HepG2 (cell line): Measurements from ENCODE around the gene PTCD1. TPM values are rescaled to one million over a fixed set of nuclear protein-coding genes. Genes with fewer than 3 reads are reported as not detected.
A peak's percentile ranks its signal among the peaks of the same experiment; 100 is the strongest.

Source experiments
- AKAP8 ChIP-seq: sonication (generic); formaldehyde crosslinking; IDR thresholded peaks from 2 replicates; pipeline ENCODE4 v1.5.1; 2020; ENCODE audit warnings: mild to moderate bottlenecking, missing genetic modification reagents
- LCORL ChIP-seq, 2 experiments: fragments of 450-650 bp in 1 of 2; sonication (generic) in 1 of 2; formaldehyde crosslinking in 1 of 2; IDR thresholded peaks; 2 replicates each; pipeline versions ENCODE4 v1.5.0 to v1.6.1; 2017 to 2020; ENCODE audit warnings: antibody characterized with exemption in 1 of 2, missing genetic modification reagents in 1 of 2
- MED1 ChIP-seq: sonication (generic); formaldehyde crosslinking; IDR thresholded peaks from 2 replicates; pipeline ENCODE4 v1.4.0; 2020; ENCODE audit warnings: missing genetic modification reagents
- PAX8 ChIP-seq: sonication (generic); formaldehyde crosslinking; IDR thresholded peaks from 2 replicates; pipeline ENCODE4 v1.8.0; 2022; ENCODE audit warnings: mild to moderate bottlenecking, missing genetic modification reagents, borderline replicate concordance
- RORA ChIP-seq: sonication (generic); formaldehyde crosslinking; IDR thresholded peaks from 2 replicates; pipeline ENCODE4 v1.5.0; 2020; ENCODE audit warnings: mild to moderate bottlenecking, missing genetic modification reagents, moderate library complexity
- YEATS4 ChIP-seq: sonication (generic); formaldehyde crosslinking; IDR thresholded peaks from 2 replicates; pipeline ENCODE4 v1.4.0; 2020; ENCODE audit warnings: missing genetic modification reagents, borderline replicate concordance
- ZNF335 ChIP-seq: sonication (generic); formaldehyde crosslinking; IDR thresholded peaks from 2 replicates; pipeline ENCODE4 v1.4.0; 2020; ENCODE audit warnings: missing genetic modification reagents
- ZNF350 ChIP-seq: sonication (generic); formaldehyde crosslinking; IDR thresholded peaks from 2 replicates; pipeline ENCODE4 v1.4.0; 2020; ENCODE audit warnings: mild to moderate bottlenecking, low read depth, missing genetic modification reagents, borderline replicate concordance
- ZNF850 ChIP-seq: sonication (generic); formaldehyde crosslinking; conservative IDR thresholded peaks from 2 replicates; pipeline ENCODE4 v1.9.0; 2021; ENCODE audit warnings: mild to moderate bottlenecking, missing genetic modification reagents
- polyA plus RNA-seq, 8 experiments: library from polyadenylated mRNA; depleted of rRNA in 3 of 8; stranded (reverse) in 7 of 8; unstranded in 1 of 8; fragments of >200 nt; fragmentation: Illumina TruSeq in 4 of 8; extraction: Trizol in 4 of 8; gene quantifications; 2 replicates each; pipeline versions ENCODE4 v1.2.1 to v1.2.3, GENCODE V29; 2011 to 2016; ENCODE audit warnings: low read depth in 4 of 8, missing spikeins in 1 of 8, mixed read lengths in 1 of 8; ENCODE audit not compliant: insufficient read depth in 1 of 8
- total RNA-seq, 5 experiments: library from RNA; depleted of rRNA; stranded (reverse); fragments of >200 nt; fragmentation: Illumina TruSeq; extraction: Trizol; gene quantifications; 2 replicates each; pipeline ENCODE4 v1.2.3, GENCODE V29; 2016; ENCODE audit warnings: low read depth in 1 of 5
- TF ChIP-seq, protein P1 (sequence below): sonication (generic); formaldehyde crosslinking; IDR thresholded peaks from 2 replicates; pipeline ENCODE4 v1.4.0; 2020; ENCODE audit warnings: low read depth, mild to moderate bottlenecking, missing genetic modification reagents
- TF ChIP-seq, protein P2 (sequence below), 2 experiments: sonication (generic) in 1 of 2; formaldehyde crosslinking in 1 of 2; IDR thresholded peaks; 2 replicates each; pipeline versions ENCODE4 v1.4.0 to v1.6.1; 2016 to 2020; ENCODE audit warnings: borderline replicate concordance in 1 of 2, low read depth in 1 of 2, mild to moderate bottlenecking in 1 of 2, missing genetic modification reagents in 1 of 2
- TF ChIP-seq, protein P3 (sequence below): sonication (generic); formaldehyde crosslinking; IDR thresholded peaks from 2 replicates; pipeline ENCODE4 v1.8.1; 2022; ENCODE audit warnings: low read depth, mild to moderate bottlenecking, missing genetic modification reagents
- TF ChIP-seq, protein P4 (sequence below): sonication (generic); formaldehyde crosslinking; IDR thresholded peaks from 2 replicates; pipeline ENCODE4 v1.8.1; 2023; ENCODE audit warnings: mild to moderate bottlenecking, missing genetic modification reagents
- TF ChIP-seq, protein P5 (sequence below): sonication (generic); IDR thresholded peaks from 2 replicates; pipeline ENCODE4 v1.6.1; 2016; ENCODE audit warnings: low read depth, borderline replicate concordance

The PTCD1 gene
- total and polyA plus RNA-seq, 2 of the 13 experiments (the other 11 are each of a cell fraction or from before 2014, with no cell fraction given) = 3.0 to 8.4 TPM

DNA sequence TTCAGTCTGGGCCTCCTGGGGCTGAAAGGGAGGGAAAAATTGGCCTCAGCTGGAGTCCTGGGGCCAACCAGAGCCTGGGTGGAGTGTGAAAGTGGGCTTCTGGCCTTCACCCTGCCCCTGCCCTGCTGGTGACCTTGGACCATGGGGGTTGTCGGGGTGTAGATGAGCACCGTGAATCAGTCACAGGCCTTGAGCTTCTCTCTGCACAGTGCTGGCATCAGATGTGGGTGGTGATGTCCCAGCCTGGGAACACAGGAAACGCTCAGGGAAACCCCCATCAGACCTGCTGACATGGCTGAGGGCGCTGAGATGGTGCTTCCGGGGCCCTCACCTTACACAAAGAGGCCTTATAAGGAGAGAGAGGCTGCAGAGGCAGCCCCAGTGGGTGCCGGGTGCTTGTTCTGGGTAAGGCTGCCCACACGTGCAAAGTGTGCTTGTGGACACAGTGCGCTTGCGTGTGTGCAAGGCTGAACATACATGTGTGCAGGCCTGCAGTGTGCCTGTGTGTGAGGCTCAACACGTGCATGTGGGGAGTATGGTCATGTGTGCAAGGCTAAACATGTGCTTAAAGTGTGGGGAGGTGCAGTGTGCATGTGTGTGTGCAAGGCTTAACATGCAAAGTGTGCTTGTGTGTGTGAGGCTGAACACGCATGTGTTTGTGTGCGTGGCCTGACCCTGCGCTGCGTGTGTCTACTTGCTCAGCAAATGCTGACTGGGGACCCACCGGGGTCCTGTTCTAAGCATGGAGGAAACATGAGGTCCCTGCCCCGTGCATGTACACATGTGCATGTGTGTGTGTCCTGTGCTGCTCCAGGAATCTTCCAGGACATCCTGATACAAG, 57.6 kb downstream of the PTCD1 start (continued):
- TF ChIP-seq, protein P1, sequence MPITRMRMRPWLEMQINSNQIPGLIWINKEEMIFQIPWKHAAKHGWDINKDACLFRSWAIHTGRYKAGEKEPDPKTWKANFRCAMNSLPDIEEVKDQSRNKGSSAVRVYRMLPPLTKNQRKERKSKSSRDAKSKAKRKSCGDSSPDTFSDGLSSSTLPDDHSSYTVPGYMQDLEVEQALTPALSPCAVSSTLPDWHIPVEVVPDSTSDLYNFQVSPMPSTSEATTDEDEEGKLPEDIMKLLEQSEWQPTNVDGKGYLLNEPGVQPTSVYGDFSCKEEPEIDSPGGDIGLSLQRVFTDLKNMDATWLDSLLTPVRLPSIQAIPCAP = no peak
- TF ChIP-seq, protein P2, sequence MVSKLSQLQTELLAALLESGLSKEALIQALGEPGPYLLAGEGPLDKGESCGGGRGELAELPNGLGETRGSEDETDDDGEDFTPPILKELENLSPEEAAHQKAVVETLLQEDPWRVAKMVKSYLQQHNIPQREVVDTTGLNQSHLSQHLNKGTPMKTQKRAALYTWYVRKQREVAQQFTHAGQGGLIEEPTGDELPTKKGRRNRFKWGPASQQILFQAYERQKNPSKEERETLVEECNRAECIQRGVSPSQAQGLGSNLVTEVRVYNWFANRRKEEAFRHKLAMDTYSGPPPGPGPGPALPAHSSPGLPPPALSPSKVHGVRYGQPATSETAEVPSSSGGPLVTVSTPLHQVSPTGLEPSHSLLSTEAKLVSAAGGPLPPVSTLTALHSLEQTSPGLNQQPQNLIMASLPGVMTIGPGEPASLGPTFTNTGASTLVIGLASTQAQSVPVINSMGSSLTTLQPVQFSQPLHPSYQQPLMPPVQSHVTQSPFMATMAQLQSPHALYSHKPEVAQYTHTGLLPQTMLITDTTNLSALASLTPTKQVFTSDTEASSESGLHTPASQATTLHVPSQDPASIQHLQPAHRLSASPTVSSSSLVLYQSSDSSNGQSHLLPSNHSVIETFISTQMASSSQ (IDR thresholded peaks at IDR 0.05; ENCODE audit: low read depth) = no peak
- TF ChIP-seq, protein P2 (CRISPR knock-in tag; IDR thresholded peaks at IDR 0.05; ENCODE audit: borderline replicate concordance) = no peak
- TF ChIP-seq, protein P3, sequence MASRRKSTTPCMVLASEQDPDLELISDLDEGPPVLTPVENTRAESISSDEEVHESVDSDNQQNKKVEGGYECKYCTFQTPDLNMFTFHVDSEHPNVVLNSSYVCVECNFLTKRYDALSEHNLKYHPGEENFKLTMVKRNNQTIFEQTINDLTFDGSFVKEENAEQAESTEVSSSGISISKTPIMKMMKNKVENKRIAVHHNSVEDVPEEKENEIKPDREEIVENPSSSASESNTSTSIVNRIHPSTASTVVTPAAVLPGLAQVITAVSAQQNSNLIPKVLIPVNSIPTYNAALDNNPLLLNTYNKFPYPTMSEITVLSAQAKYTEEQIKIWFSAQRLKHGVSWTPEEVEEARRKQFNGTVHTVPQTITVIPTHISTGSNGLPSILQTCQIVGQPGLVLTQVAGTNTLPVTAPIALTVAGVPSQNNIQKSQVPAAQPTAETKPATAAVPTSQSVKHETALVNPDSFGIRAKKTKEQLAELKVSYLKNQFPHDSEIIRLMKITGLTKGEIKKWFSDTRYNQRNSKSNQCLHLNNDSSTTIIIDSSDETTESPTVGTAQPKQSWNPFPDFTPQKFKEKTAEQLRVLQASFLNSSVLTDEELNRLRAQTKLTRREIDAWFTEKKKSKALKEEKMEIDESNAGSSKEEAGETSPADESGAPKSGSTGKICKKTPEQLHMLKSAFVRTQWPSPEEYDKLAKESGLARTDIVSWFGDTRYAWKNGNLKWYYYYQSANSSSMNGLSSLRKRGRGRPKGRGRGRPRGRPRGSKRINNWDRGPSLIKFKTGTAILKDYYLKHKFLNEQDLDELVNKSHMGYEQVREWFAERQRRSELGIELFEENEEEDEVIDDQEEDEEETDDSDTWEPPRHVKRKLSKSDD (CRISPR knock-in tag) = 0 out of 2 replicates have a peak, but pooled peaks have one; percentile 39
- TF ChIP-seq PAX8 (CRISPR knock-in tag) (no peak), MED1 (CRISPR knock-in tag) (peak; percentile 58), YEATS4 (0 out of 2 replicates have a peak, but pooled peaks have one; percentile 13), ZNF335 (no peak), RORA (CRISPR knock-in tag) (no peak), AKAP8 (CRISPR knock-in tag) (no peak), ZNF850 (no peak), LCORL (IDR thresholded peaks at IDR 0.05) (no peak), LCORL (CRISPR knock-in tag; IDR thresholded peaks at IDR 0.05) (peak; percentile 50; the same call in 1 of the 2 replicates), ZNF350 (CRISPR knock-in tag) (peak; percentile 43; the same call in 1 of the 2 replicates)
- TF ChIP-seq, protein P4, sequence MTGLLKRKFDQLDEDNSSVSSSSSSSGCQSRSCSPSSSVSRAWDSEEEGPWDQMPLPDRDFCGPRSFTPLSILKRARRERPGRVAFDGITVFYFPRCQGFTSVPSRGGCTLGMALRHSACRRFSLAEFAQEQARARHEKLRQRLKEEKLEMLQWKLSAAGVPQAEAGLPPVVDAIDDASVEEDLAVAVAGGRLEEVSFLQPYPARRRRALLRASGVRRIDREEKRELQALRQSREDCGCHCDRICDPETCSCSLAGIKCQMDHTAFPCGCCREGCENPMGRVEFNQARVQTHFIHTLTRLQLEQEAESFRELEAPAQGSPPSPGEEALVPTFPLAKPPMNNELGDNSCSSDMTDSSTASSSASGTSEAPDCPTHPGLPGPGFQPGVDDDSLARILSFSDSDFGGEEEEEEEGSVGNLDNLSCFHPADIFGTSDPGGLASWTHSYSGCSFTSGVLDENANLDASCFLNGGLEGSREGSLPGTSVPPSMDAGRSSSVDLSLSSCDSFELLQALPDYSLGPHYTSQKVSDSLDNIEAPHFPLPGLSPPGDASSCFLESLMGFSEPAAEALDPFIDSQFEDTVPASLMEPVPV = 0 out of 2 replicates have a peak, but pooled peaks have one; percentile 29
- TF ChIP-seq, protein P5, sequence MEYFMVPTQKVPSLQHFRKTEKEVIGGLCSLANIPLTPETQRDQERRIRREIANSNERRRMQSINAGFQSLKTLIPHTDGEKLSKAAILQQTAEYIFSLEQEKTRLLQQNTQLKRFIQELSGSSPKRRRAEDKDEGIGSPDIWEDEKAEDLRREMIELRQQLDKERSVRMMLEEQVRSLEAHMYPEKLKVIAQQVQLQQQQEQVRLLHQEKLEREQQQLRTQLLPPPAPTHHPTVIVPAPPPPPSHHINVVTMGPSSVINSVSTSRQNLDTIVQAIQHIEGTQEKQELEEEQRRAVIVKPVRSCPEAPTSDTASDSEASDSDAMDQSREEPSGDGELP = no peak; the same call in 1 of the 2 replicates
